Body of pancreas (tissue), 4 donors: ENCODE results near the gene RASGRF1.

ENCODE experiments used
- POLR2A ChIP-seq, 3 donors: fragments of 450-650 bp; IDR thresholded peaks; one replicate each; pipeline ENCODE4 v1.6.1; 2016; ENCODE audit warnings: antibody characterized with exemption in 3 of 3, mild to moderate bottlenecking in 2 of 3
- TF ChIP-seq, protein P1 (sequence below), 7 experiments: fragments of 450-650 bp in 4 of 7; fragments of 200-600 bp in 3 of 7; sonication (generic) in 3 of 7; IDR thresholded peaks; one replicate each; pipeline ENCODE4 v1.5.1; 2016 to 2019; ENCODE audit warnings: antibody characterized with exemption in 7 of 7

GRCh38 chr15:79092382-79092781 is 1.8 kb upstream of the RASGRF1 start:
- TF ChIP-seq, protein P1, sequence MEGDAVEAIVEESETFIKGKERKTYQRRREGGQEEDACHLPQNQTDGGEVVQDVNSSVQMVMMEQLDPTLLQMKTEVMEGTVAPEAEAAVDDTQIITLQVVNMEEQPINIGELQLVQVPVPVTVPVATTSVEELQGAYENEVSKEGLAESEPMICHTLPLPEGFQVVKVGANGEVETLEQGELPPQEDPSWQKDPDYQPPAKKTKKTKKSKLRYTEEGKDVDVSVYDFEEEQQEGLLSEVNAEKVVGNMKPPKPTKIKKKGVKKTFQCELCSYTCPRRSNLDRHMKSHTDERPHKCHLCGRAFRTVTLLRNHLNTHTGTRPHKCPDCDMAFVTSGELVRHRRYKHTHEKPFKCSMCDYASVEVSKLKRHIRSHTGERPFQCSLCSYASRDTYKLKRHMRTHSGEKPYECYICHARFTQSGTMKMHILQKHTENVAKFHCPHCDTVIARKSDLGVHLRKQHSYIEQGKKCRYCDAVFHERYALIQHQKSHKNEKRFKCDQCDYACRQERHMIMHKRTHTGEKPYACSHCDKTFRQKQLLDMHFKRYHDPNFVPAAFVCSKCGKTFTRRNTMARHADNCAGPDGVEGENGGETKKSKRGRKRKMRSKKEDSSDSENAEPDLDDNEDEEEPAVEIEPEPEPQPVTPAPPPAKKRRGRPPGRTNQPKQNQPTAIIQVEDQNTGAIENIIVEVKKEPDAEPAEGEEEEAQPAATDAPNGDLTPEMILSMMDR (IDR thresholded peaks at IDR 0.05) = no peak
- no peak for TF ChIP-seq POLR2A (IDR thresholded peaks at IDR 0.05)
